GM12873 (cell line): ENCODE results near the gene SOX1.

Source experiments
- CTCF ChIP-seq: IDR thresholded peaks from 2 replicates; pipeline ENCODE4 v1.5.1; 2012; ENCODE audit warnings: low read depth, mild to moderate bottlenecking, moderate library complexity, low read length, control low read depth; ENCODE audit not compliant: insufficient read depth; ENCODE audit errors: missing control alignments

Gene SOX1

DNA sequence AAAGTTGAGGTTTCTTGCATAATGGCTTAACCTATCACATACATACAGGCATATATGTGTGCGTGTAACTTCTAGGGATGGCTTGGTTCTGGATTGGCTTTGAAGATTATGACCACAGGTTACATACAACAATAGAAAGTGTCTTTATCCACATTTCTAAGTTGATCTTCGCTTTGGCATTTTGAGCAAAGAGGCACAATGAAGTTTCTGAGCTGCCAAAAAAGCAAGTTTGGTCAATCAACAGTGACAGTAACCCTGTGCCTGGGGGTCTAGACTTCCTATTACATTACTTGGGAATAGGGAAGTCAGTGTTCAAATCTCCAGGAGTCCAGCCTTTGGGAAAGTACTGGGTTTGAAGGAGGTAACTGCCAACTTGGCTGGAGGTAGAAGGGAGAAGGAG lies 3.1 kb upstream of the SOX1 start:
- TF ChIP-seq CTCF, result no peak

DNA sequence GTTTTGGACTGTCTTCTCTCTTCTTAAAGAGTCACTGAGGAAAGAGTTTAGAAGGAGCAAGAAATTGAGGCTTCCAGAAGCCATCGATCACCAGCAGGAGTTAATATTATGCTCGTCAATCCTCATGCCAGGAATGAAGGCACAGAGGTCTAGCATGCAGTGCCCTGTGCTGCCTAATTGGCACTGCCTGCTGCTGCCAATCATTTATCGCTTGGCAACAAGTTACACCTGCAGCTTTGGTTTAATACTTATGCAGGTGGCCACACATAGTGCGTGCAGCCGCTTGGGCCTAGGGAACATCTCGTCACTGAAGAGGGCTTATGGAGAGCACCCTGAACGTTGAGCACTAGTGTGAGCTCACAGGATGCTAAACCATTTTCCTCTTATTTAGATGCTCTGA lies 2.7 kb upstream of the SOX1 start:
- no peak for TF ChIP-seq CTCF

- no peak for TF ChIP-seq CTCF
Measured at GRCh38 chr13:112065521-112065866, 1.5 kb upstream of the SOX1 start.

DNA sequence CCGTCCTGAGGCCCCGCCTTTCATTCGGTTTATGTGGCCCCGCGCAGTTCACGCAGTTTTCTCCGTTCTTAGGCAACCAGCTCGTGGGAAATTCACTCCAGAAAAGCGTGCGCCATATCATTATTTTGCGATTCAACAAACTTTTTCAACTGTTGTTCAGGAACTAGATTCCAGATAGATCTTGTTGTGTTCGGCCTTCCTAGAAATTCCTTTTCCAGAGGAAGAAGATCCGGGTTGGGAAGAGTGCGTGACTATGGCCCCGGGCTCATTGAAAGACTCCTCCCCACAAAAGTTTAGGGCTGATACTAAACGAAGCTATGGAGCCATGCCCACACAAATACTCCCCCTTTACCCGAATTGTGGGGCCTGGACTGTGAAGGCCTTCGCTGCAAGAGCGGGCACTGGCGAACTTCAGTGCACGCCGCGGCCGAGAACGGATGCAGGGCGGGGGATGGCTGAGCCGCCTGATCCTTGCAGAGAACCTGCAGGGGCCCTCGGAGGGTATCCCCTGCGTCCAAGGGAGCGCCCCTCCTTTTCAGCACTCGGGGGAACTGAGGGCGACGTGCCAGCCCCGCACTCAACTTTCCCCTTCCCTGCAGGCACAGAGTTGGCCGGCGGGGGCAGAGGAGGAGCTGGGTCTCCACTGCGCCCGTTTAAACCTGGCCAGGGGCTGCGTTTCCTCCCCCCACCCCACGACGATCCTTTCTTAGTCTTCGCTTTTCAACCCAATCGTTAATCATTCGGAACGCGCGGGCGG lies 904 bp upstream of the SOX1 start:
- TF ChIP-seq CTCF, result no peak

DNA sequence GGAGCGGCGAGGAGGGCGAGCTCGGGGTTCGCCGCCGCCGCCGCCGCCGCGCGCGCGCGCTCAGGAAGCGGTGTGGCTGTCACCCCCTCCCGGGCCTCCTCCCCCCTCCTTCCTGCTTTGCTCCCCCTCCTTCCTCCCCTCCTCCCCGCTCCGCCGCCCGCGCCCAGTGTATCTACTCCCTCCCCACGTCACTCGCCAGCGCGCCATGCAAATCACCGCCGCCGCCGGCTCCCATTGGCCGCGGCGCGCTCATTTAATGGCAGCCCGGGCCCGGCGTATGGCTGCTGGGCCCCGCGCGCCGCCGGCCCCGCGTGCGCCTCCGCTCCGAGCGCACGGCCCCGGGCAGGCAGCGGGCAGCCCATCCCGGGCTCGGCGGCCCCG lies 335 bp upstream of the SOX1 start:
- no peak for TF ChIP-seq CTCF

- TF ChIP-seq CTCF, result no peak
Measured at GRCh38 chr13:112067871-112068539, 1.1 kb downstream of the SOX1 start.

DNA sequence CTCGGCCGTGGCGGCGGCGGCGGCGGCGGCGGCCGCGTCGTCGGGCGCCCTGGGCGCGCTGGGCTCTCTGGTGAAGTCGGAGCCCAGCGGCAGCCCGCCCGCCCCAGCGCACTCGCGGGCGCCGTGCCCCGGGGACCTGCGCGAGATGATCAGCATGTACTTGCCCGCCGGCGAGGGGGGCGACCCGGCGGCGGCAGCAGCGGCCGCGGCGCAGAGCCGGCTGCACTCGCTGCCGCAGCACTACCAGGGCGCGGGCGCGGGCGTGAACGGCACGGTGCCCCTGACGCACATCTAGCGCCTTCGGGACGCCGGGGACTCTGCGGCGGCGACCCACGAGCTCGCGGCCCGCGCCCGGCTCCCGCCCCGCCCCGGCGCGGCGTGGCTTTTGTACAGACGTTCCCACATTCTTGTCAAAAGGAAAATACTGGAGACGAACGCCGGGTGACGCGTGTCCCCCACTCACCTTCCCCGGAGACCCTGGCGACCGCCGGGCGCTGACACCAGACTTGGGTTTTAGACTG lies 1.7 kb downstream of the SOX1 start:
- TF ChIP-seq CTCF, result no peak
